MCF 10A (cell line): Measurements from ENCODE around the gene AGBL5. TPM values are rescaled to one million over a fixed set of nuclear protein-coding genes. Genes with fewer than 3 reads are reported as not detected.

Experiments used
- BruUV-seq: library from RNA; stranded (reverse); fragments of 400-500 nt; replicated peaks from 2 replicates; lab custom pipeline; 2021; lab: Mats Ljungman, UMichigan
- CTCF ChIA-PET: fragments of 300-600 bp; sonication (Branson Sonifier 250); formaldehyde crosslinking; extraction: SDS; loops from one replicate; lab custom pipeline; 2021; ENCODE audit warnings: antibody characterized with exemption, inconsistent platforms; lab: Yijun Ruan, JAX
- POLR2A ChIA-PET: fragments of 300-600, 350-650 bp; sonication (Branson Sonifier 250); formaldehyde crosslinking; extraction: SDS; loops from one replicate; lab custom pipeline; 2020; ENCODE audit warnings: antibody characterized with exemption, inconsistent platforms; lab: Yijun Ruan, JAX
- DNase-seq: peaks from one replicate; pipeline ENCODE4 v3.0.0-alpha.2; 2018; ENCODE audit not compliant: unreplicated experiment
- H3K27ac Mint-ChIP-seq: one replicate; pipeline ENCODE4 v1.8.0; 2022; ENCODE audit warnings: mild to moderate bottlenecking, low read depth, mixed read lengths; ENCODE audit not compliant: unreplicated experiment
- H3K27me3 Mint-ChIP-seq: one replicate; pipeline ENCODE4 v1.8.0; 2022; ENCODE audit warnings: mixed read lengths; ENCODE audit not compliant: insufficient read depth, unreplicated experiment
- H3K36me3 Mint-ChIP-seq: one replicate; pipeline ENCODE4 v1.8.0; 2022; ENCODE audit warnings: mild to moderate bottlenecking, moderate library complexity, mixed read lengths; ENCODE audit not compliant: insufficient read depth, unreplicated experiment
- H3K4me1 Mint-ChIP-seq: one replicate; pipeline ENCODE4 v1.8.0; 2022; ENCODE audit warnings: mixed read lengths; ENCODE audit not compliant: insufficient read depth, unreplicated experiment
- H3K4me3 Mint-ChIP-seq: one replicate; pipeline ENCODE4 v1.8.0; 2022; ENCODE audit warnings: mild to moderate bottlenecking, moderate library complexity, mixed read lengths; ENCODE audit not compliant: unreplicated experiment
- H3K9me3 Mint-ChIP-seq: one replicate; pipeline ENCODE4 v1.8.0; 2022; ENCODE audit warnings: mixed read lengths; ENCODE audit not compliant: unreplicated experiment
- CTCF ChIP-seq: fragments of 200-600 bp; IDR thresholded peaks from one replicate; pipeline ENCODE4 v1.8.0; 2022; ENCODE audit warnings: antibody characterized with exemption, mild to moderate bottlenecking; ENCODE audit not compliant: unreplicated experiment
- intact Hi-C: fragments of 100-400 bp; cut with micrococcal nuclease; formaldehyde crosslinking; loops from 2 replicates; pipeline ENCODE4 v1.14.1; 2022
- total RNA-seq: library from RNA; stranded (reverse); gene quantifications from 2 replicates; pipeline ENCODE4 v1.2.3, GENCODE V29; 2022

AGBL5 gene
- total RNA-seq, 1 experiment from 2014 or later = 22.7 TPM

- Mint-ChIP-seq H3K27me3 (no peaks in the 10 kb centered on the region), H3K4me1 (no peaks in the 10 kb centered on the region), H3K4me3 (no peak overlapping the region), H3K36me3 (no peaks in the 10 kb centered on the region), H3K27ac (no peak overlapping the region), H3K9me3 (no peaks in the 10 kb centered on the region)
- ChIA-PET POLR2A (interaction anchor here (0.9 kb wide), 1 partner anchor 189 kb away, joined by 3 read pairs; the partner anchor contains the start of gene TRIM54), CTCF (interaction anchor here (0.6 to 10.4 kb wide), 2 partner anchors 10 to 187 kb away, joined by 3 to 96 read pairs; partner anchors contain the start of gene TRIM54)
- no peak for TF ChIP-seq CTCF
- no peak for DNase-seq
- no TSS peak for BruUV-seq
- intact Hi-C loops = no loop called here
Measured at GRCh38 chr2:27093430-27094352, 42.2 kb downstream of the AGBL5 start.

GRCh38 chr2:27094353-27094984 lies 43.0 kb downstream of the AGBL5 start:
- TF ChIP-seq CTCF = no peak
- intact Hi-C loops = no loop called here
- no peak for DNase-seq
- H3K36me3 Mint-ChIP-seq = no peaks in the 10 kb centered on the region
- H3K27ac Mint-ChIP-seq = no peak overlapping the region
- BruUV-seq = no TSS peak
- H3K27me3 Mint-ChIP-seq = no peaks in the 10 kb centered on the region
- H3K9me3 Mint-ChIP-seq = no peaks in the 10 kb centered on the region
- H3K4me1 Mint-ChIP-seq = no peaks in the 10 kb centered on the region
- ChIA-PET CTCF (interaction anchor here (0.6 to 10.4 kb wide), 2 partner anchors 10 to 186 kb away, joined by 3 to 96 read pairs; partner anchors contain the start of gene TRIM54), POLR2A (interaction anchor here (0.7 to 1.7 kb wide), 2 partner anchors 117 to 528 kb away, joined by 4 to 5 read pairs; partner anchors contain the start of genes ATRAID and SLC5A6)
- no peak overlapping the region for H3K4me3 Mint-ChIP-seq

GRCh38 chr2:27095427-27095744 lies 43.9 kb downstream of the AGBL5 start:
- no TSS peak for BruUV-seq
- Mint-ChIP-seq H3K36me3 (no peaks in the 10 kb centered on the region), H3K9me3 (no peaks in the 10 kb centered on the region), H3K4me1 (no peaks in the 10 kb centered on the region), H3K4me3 (no peak overlapping the region), H3K27me3 (no peaks in the 10 kb centered on the region), H3K27ac (no peak overlapping the region)
- intact Hi-C loops = no loop called here
- POLR2A ChIA-PET = interaction anchor here (1.7 kb wide), 1 partner anchor 116 kb away, joined by 4 read pairs; the partner anchor contains the start of genes ATRAID and SLC5A6
- DNase-seq = no peak
- CTCF ChIA-PET = interaction anchor here (0.8 to 10.4 kb wide), 5 partner anchors 8 to 206 kb away, joined by 3 to 96 read pairs (median 5); partner anchors contain the start of genes KHK and TRIM54
- no peak for TF ChIP-seq CTCF
